GM12878 (cell line): ENCODE data around the gene OLA1. TPM values are rescaled to one million over a fixed set of nuclear protein-coding genes. Genes with fewer than 3 reads are reported as not detected.

Experiments used
- ATAC-seq: fragments of 200-7000 bp; cut with Tn5 transposase; 3 replicates; pipeline ENCODE4 v1.9.1; 2020; ENCODE audit warnings: mild to moderate bottlenecking, moderate library complexity
- BruUV-seq: library from RNA; stranded (reverse); fragments of 400-500 nt; replicated peaks from 2 replicates; lab custom pipeline; 2021; lab: Mats Ljungman, UMichigan
- CTCF ChIA-PET: fragments of 300-600 bp; sonication (Branson Sonifier 250); formaldehyde crosslinking; extraction: SDS; loops from one replicate; lab custom pipeline; 2021; ENCODE audit warnings: inconsistent platforms; lab: Yijun Ruan, JAX
- POLR2A ChIA-PET: fragments of 350-600 bp; formaldehyde crosslinking; extraction: SDS; loops from one replicate; lab custom pipeline; 2021; ENCODE audit warnings: inconsistent platforms; lab: Charles Lee
- RAD21 ChIA-PET: fragments of 300-600 bp; sonication (Branson Sonifier 250); formaldehyde crosslinking; loops from one replicate; lab custom pipeline; 2023; ENCODE audit warnings: antibody characterized with exemption; ENCODE audit not compliant: unreplicated experiment; lab: Charles Lee
- SMC1A ChIA-PET: fragments of 300-600 bp; sonication (Branson Sonifier 250); formaldehyde crosslinking; loops from one replicate; lab custom pipeline; 2023; ENCODE audit not compliant: unreplicated experiment, uncharacterized antibody; lab: Charles Lee
- DNase-seq: peaks from one replicate; pipeline ENCODE4 v3.0.0-alpha.2; 2011; ENCODE audit warnings: low read depth, low spot score
- FAIRE-seq: peaks from 3 replicates; lab custom pipeline; 2011; peaks lifted over from hg19 to GRCh38; lab: Jason Lieb, UNC
- H2AFZ ChIP-seq: 2 replicates; pipeline ENCODE4 v1.6.0; 2011; ENCODE audit warnings: low read depth, low read length, control low read depth; ENCODE audit not compliant: control insufficient read depth
- H3K27ac ChIP-seq: 2 replicates; pipeline ENCODE4 v1.5.1; 2011; ENCODE audit warnings: control low read depth; ENCODE audit not compliant: control insufficient read depth, insufficient read depth
- H3K27me3 ChIP-seq, 2 experiments: replicated peaks in 1 of 2; 2 replicates each; pipeline versions ENCODE4 v1.6.0 to v1.6.1; 2011; ENCODE audit warnings: low read length in 1 of 2; ENCODE audit not compliant: control insufficient read depth in 2 of 2, insufficient read depth in 2 of 2
- H3K36me3 ChIP-seq, 2 experiments: 2 replicates each; pipeline ENCODE4 v1.5.1; 2011; ENCODE audit warnings: low read length in 1 of 2; ENCODE audit not compliant: control insufficient read depth in 2 of 2, insufficient read depth in 2 of 2
- H3K4me1 ChIP-seq: 2 replicates; pipeline ENCODE4 v1.6.1; 2011; ENCODE audit warnings: mild to moderate bottlenecking, low read length, moderate library complexity, mixed read lengths; ENCODE audit not compliant: control insufficient read depth, insufficient read depth
- H3K4me2 ChIP-seq: 2 replicates; pipeline ENCODE4 v1.6.0; 2011; ENCODE audit warnings: control low read depth; ENCODE audit not compliant: control insufficient read depth, insufficient read depth
- H3K4me3 ChIP-seq: fragments of 200-600 bp; sonication (generic); 2 replicates; pipeline ENCODE4 v1.5.1; 2016
- H3K79me2 ChIP-seq: 2 replicates; pipeline ENCODE4 v1.6.0; 2011; ENCODE audit warnings: low read length; ENCODE audit not compliant: control insufficient read depth, insufficient read depth
- H3K9ac ChIP-seq: 2 replicates; pipeline ENCODE4 v1.8.0; 2011; ENCODE audit warnings: low read length, control low read depth, mixed read lengths; ENCODE audit not compliant: control insufficient read depth, insufficient read depth
- H3K9me3 ChIP-seq: replicated peaks from 3 replicates; pipeline ENCODE4 v1.5.1; 2011; ENCODE audit warnings: mild to moderate bottlenecking, low read length; ENCODE audit not compliant: control insufficient read depth, insufficient read depth
- H4K20me1 ChIP-seq: 2 replicates; pipeline ENCODE4 v1.6.0; 2011; ENCODE audit not compliant: control insufficient read depth, insufficient read depth
- CBX5 ChIP-seq: sonication (generic); IDR thresholded peaks from 2 replicates; pipeline ENCODE4 v1.6.1; 2016; ENCODE audit warnings: low read depth, moderate library complexity, mild to moderate bottlenecking, inconsistent platforms
- CHD2 ChIP-seq: IDR thresholded peaks from 2 replicates; pipeline ENCODE4 v1.6.1; 2011; ENCODE audit warnings: low read depth, low read length, improper control_type of control experiment, borderline replicate concordance
- CREB1 ChIP-seq: IDR thresholded peaks from 2 replicates; pipeline ENCODE4 v1.6.1; 2012; ENCODE audit warnings: low read depth, mild to moderate bottlenecking, inconsistent platforms
- E4F1 ChIP-seq: fragments of 450-650 bp; IDR thresholded peaks from 2 replicates; pipeline ENCODE4 v1.6.1; 2018; ENCODE audit warnings: borderline replicate concordance, mild to moderate bottlenecking; ENCODE audit not compliant: partially characterized antibody
- IKZF1 ChIP-seq: fragments of 450-650 bp; conservative IDR thresholded peaks from 2 replicates; pipeline ENCODE4 v1.6.1; 2017; ENCODE audit warnings: antibody characterized with exemption, mild to moderate bottlenecking
- POU2F2 ChIP-seq: IDR thresholded peaks from 3 replicates; pipeline ENCODE4 v1.6.1; 2011; ENCODE audit warnings: low read depth, mild to moderate bottlenecking, low read length, borderline replicate concordance
- SIX5 ChIP-seq: IDR thresholded peaks from 2 replicates; pipeline ENCODE4 v1.6.1; 2011; ENCODE audit warnings: mild to moderate bottlenecking, low read depth, low read length, moderate library complexity; ENCODE audit not compliant: severe bottlenecking
- USF2 ChIP-seq: IDR thresholded peaks from 2 replicates; pipeline ENCODE4 v1.6.1; 2011; ENCODE audit warnings: low read depth, low read length, improper control_type of control experiment, borderline replicate concordance
- ZBTB4 ChIP-seq: fragments of 450-650 bp; formaldehyde crosslinking; IDR thresholded peaks from 2 replicates; pipeline ENCODE4 v1.4.0; 2022; ENCODE audit warnings: mild to moderate bottlenecking, moderate library complexity
- WGBS: methylation state at CpG from one replicate; pipeline ENCODE4 v1.1.6; 2016; ENCODE audit warnings: low lambda C conversion rate; ENCODE audit not compliant: insufficient replicate concordance, insufficient coverage; ENCODE audit errors: missing lambda C conversion rate; 5-methylcytosine and 5-hydroxymethylcytosine counted together
- in situ Hi-C: fragments of 300-500 bp; cut with MboI; formaldehyde crosslinking; loops from 9 replicates; pipeline ENCODE4 v1.14.3; 2018; ENCODE audit warnings: mixed read lengths
- intact Hi-C: fragments of 100-400 bp; cut with micrococcal nuclease; formaldehyde crosslinking; loops from one replicate; pipeline ENCODE4 v1.14.2; 2022; ENCODE audit not compliant: unreplicated experiment
- polyA plus RNA-seq, 11 experiments: library from polyadenylated mRNA; depleted of rRNA in 4 of 11; unstranded in 6 of 11; stranded (reverse) in 5 of 11; fragments of >200 nt; fragmentation: Nextera tagmentation in 4 of 11; fragmentation: Illumina TruSeq in 1 of 11; extraction: Ambion mirVana in 4 of 11; extraction: Trizol in 1 of 11; gene quantifications; 1 replicate in 1 of 11; 2 replicates in 10 of 11; pipeline versions ENCODE4 v1.2.1 to v1.2.3, GENCODE V29; 2011 to 2016; ENCODE audit warnings: inconsistent platforms in 2 of 11, missing spikeins in 2 of 11, low read depth in 1 of 11
- total RNA-seq, 4 experiments: library from RNA; depleted of rRNA in 3 of 4; stranded (reverse); fragments of >200 nt in 3 of 4; fragmentation: Illumina TruSeq in 1 of 4; extraction: Trizol in 1 of 4; gene quantifications; 2 replicates each; pipeline versions ENCODE4 v1.2.1 to v1.2.3, GENCODE V29; 2013 to 2021

The OLA1 gene
- total and polyA plus RNA-seq, 10 of the 15 experiments (the other 5 are each of a cell fraction or from before 2014, with no cell fraction given) = 107 to 238 (median 142) TPM

- FAIRE-seq (no peak), DNase-seq (no peak), ATAC-seq (no peak)
- ChIA-PET SMC1A (no interaction called here), CTCF (no interaction called here), RAD21 (no interaction called here), POLR2A (no interaction called here)
- H3K36me3 ChIP-seq = peaks cover 7 to 11% of the 10 kb centered on the region in 2 experiments; a peak in 3 of 4 replicates
- BruUV-seq = no TSS peak
- TF ChIP-seq CBX5 (0 out of 2 replicates have a peak, but pooled peaks have one; percentile 33), ZBTB4 (CRISPR knock-in tag) (no peak)
- no peak overlapping the region for H3K4me3 ChIP-seq
- H3K27me3 ChIP-seq = no peaks in the 10 kb centered on the region
- intact Hi-C loops (no loop called here), in situ Hi-C loops (no loop called here)
- H3K4me1 ChIP-seq = no peaks in the 10 kb centered on the region
- no peaks in the 10 kb centered on the region for H4K20me1 ChIP-seq
- peaks cover 4% of the 10 kb centered on the region for H3K79me2 ChIP-seq
- WGBS = 99% methylated on average over 3 of the region's 3 CpGs
- H3K27ac ChIP-seq = no peak overlapping the region
- peaks cover 25% of the 10 kb centered on the region; the same call in 2 of the 3 replicates for H3K9me3 ChIP-seq
- H3K4me2 ChIP-seq = no peak overlapping the region
- no peak overlapping the region for H2AFZ ChIP-seq
- no peak overlapping the region for H3K9ac ChIP-seq
These were observed 79.0 kb downstream of the OLA1 start for GRCh38 chr2:174169372-174169771.

- Histone ChIP-seq H3K4me3 (no peak overlapping the region), H3K4me1 (no peaks in the 10 kb centered on the region), H3K27me3 (no peaks in the 10 kb centered on the region), H3K9me3 (peaks cover 15% of the 10 kb centered on the region; the same call in 2 of the 3 replicates), H3K36me3 (peaks cover 2 to 4% of the 10 kb centered on the region in 2 experiments; a peak in 2 of 4 replicates), H3K4me2 (no peak overlapping the region), H3K79me2 (no peaks in the 10 kb centered on the region; the same call in none of the 2 replicates), H3K9ac (no peak overlapping the region), H2AFZ (no peak overlapping the region), H3K27ac (no peak overlapping the region), H4K20me1 (no peaks in the 10 kb centered on the region)
- ATAC-seq = no peak
- in situ Hi-C loops (no loop called here), intact Hi-C loops (no loop called here)
- DNase-seq = no peak
- ChIA-PET POLR2A (no interaction called here), SMC1A (interaction anchor here (0.5 kb wide), 1 partner anchor 8 kb away, joined by 3 read pairs; no protein-coding TSS in a partner anchor), RAD21 (no interaction called here), CTCF (no interaction called here)
- FAIRE-seq = no peak
- BruUV-seq = no TSS peak
- 91% methylated on average over 2 of the region's 2 CpGs for WGBS
- TF ChIP-seq E4F1 = no peak
- TF ChIP-seq CREB1 = no peak
- no peak for TF ChIP-seq USF2
- no peak for TF ChIP-seq SIX5
- no peak for TF ChIP-seq CHD2
- TF ChIP-seq POU2F2 = no peak
- no peak for TF ChIP-seq IKZF1
These were observed 82.1 kb downstream of the OLA1 start for GRCh38 chr2:174166261-174166660.
